IPS-15b (cell line): Measurements from ENCODE around the gene ZNF835.
"Not testable (repeated sequence)": the region's sequence is repeated elsewhere in the genome, so short reads cannot be mapped to it uniquely, and the experiment has no call there.

Source experiments
- H3K27me3 ChIP-seq: one replicate; pipeline ENCODE4 v1.6.1; 2013; ENCODE audit warnings: low read length; ENCODE audit not compliant: control insufficient read depth, insufficient read depth
- H3K36me3 ChIP-seq: one replicate; pipeline ENCODE4 v1.6.1; 2013; ENCODE audit warnings: low read length; ENCODE audit not compliant: control insufficient read depth, insufficient read depth
- H3K4me1 ChIP-seq: one replicate; pipeline ENCODE4 v1.6.1; 2013; ENCODE audit warnings: mild to moderate bottlenecking, low read length; ENCODE audit not compliant: control insufficient read depth, insufficient read depth
- H3K4me3 ChIP-seq: one replicate; pipeline ENCODE4 v1.5.1; 2013; ENCODE audit warnings: low read depth, low read length
- H3K9ac ChIP-seq: one replicate; pipeline ENCODE4 v1.6.1; 2013; ENCODE audit warnings: low read depth, mild to moderate bottlenecking, low read length
- H3K9me3 ChIP-seq: one replicate; pipeline ENCODE4 v1.6.1; 2013; ENCODE audit warnings: mild to moderate bottlenecking, low read length; ENCODE audit not compliant: control insufficient read depth, insufficient read depth

The ZNF835 gene

GRCh38 chr19:56687031-56687430, 15.5 kb upstream of the ZNF835 start:
- no peak overlapping the region for H3K4me3 ChIP-seq
- H3K9me3 ChIP-seq = peaks cover 28% of the 10 kb centered on the region
- H3K27me3 ChIP-seq = no peaks in the 10 kb centered on the region
- no peaks in the 10 kb centered on the region for H3K36me3 ChIP-seq
- H3K4me1 ChIP-seq = no peaks in the 10 kb centered on the region
- H3K9ac ChIP-seq = no peak overlapping the region

GRCh38 chr19:56683116-56683515, 11.6 kb upstream of the ZNF835 start:
- no peak overlapping the region for H3K4me3 ChIP-seq
- H3K4me1 ChIP-seq = no peaks in the 10 kb centered on the region
- H3K36me3 ChIP-seq = peaks cover 3% of the 10 kb centered on the region
- no peak overlapping the region for H3K9ac ChIP-seq
- H3K27me3 ChIP-seq = no peaks in the 10 kb centered on the region
- H3K9me3 ChIP-seq = peaks cover 19% of the 10 kb centered on the region

- Histone ChIP-seq H3K4me1 (no peaks in the 10 kb centered on the region), H3K4me3 (no peak overlapping the region), H3K36me3 (peaks cover 3% of the 10 kb centered on the region), H3K9me3 (peaks cover 17% of the 10 kb centered on the region), H3K9ac (no peak overlapping the region), H3K27me3 (no peaks in the 10 kb centered on the region)
Measured at GRCh38 chr19:56681702-56682101, 10.1 kb upstream of the ZNF835 start.

- Histone ChIP-seq H3K9me3 (peaks cover 27% of the 10 kb centered on the region), H3K4me3 (no peak overlapping the region), H3K36me3 (peaks cover 3% of the 10 kb centered on the region), H3K27me3 (no peaks in the 10 kb centered on the region), H3K4me1 (no peaks in the 10 kb centered on the region), H3K9ac (no peak overlapping the region)
Measured at GRCh38 chr19:56678205-56678604, 6.6 kb upstream of the ZNF835 start.

- not testable (repeated sequence) for H3K27me3 ChIP-seq, H3K4me1 ChIP-seq, H3K36me3 ChIP-seq, H3K4me3 ChIP-seq, H3K9ac ChIP-seq
- peaks cover 39% of the 10 kb centered on the region for H3K9me3 ChIP-seq
Measured at GRCh38 chr19:56672610-56673009, 1.1 kb upstream of the ZNF835 start.

- no peaks in the 10 kb centered on the region for H3K36me3 ChIP-seq
- no peak overlapping the region for H3K4me3 ChIP-seq
- peaks cover 47% of the 10 kb centered on the region for H3K9me3 ChIP-seq
- H3K4me1 ChIP-seq = no peaks in the 10 kb centered on the region
- no peaks in the 10 kb centered on the region for H3K27me3 ChIP-seq
- H3K9ac ChIP-seq = no peak overlapping the region
Measured at GRCh38 chr19:56670961-56671612, 470 bp downstream of the ZNF835 start.

- no peak overlapping the region for H3K9ac ChIP-seq
- no peaks in the 10 kb centered on the region for H3K36me3 ChIP-seq
- H3K4me3 ChIP-seq = no peak overlapping the region
- no peaks in the 10 kb centered on the region for H3K4me1 ChIP-seq
- H3K27me3 ChIP-seq = no peaks in the 10 kb centered on the region
- H3K9me3 ChIP-seq = peaks cover 44% of the 10 kb centered on the region
Measured at GRCh38 chr19:56670401-56670960, 1.1 kb downstream of the ZNF835 start.

- Histone ChIP-seq H3K36me3 (no peaks in the 10 kb centered on the region), H3K4me1 (no peaks in the 10 kb centered on the region), H3K27me3 (no peaks in the 10 kb centered on the region), H3K9me3 (peaks cover 27% of the 10 kb centered on the region), H3K4me3 (no peak overlapping the region), H3K9ac (no peak overlapping the region)
Measured at GRCh38 chr19:56668676-56669075, 2.9 kb downstream of the ZNF835 start.

- H3K36me3 ChIP-seq = no peaks in the 10 kb centered on the region
- H3K9ac ChIP-seq = no peak overlapping the region
- no peaks in the 10 kb centered on the region for H3K4me1 ChIP-seq
- H3K27me3 ChIP-seq = no peaks in the 10 kb centered on the region
- H3K9me3 ChIP-seq = peaks cover 26% of the 10 kb centered on the region
- H3K4me3 ChIP-seq = no peak overlapping the region
Measured at GRCh38 chr19:56667311-56667870, 4.2 kb downstream of the ZNF835 start.

- no peak overlapping the region for H3K9ac ChIP-seq
- H3K9me3 ChIP-seq = peaks cover 24% of the 10 kb centered on the region
- H3K27me3 ChIP-seq = no peaks in the 10 kb centered on the region
- H3K4me1 ChIP-seq = no peaks in the 10 kb centered on the region
- H3K4me3 ChIP-seq = no peak overlapping the region
- H3K36me3 ChIP-seq = no peaks in the 10 kb centered on the region
Measured at GRCh38 chr19:56664511-56664910, 7.0 kb downstream of the ZNF835 start.

GRCh38 chr19:56663931-56664500, 7.5 kb downstream of the ZNF835 start:
- H3K4me1 ChIP-seq = no peaks in the 10 kb centered on the region
- H3K9ac ChIP-seq = no peak overlapping the region
- no peaks in the 10 kb centered on the region for H3K27me3 ChIP-seq
- no peak overlapping the region for H3K4me3 ChIP-seq
- H3K9me3 ChIP-seq = peaks cover 26% of the 10 kb centered on the region
- no peaks in the 10 kb centered on the region for H3K36me3 ChIP-seq

GRCh38 chr19:56661248-56661647, 10.3 kb downstream of the ZNF835 start:
- Histone ChIP-seq H3K36me3 (no peaks in the 10 kb centered on the region), H3K9me3 (peaks cover 13% of the 10 kb centered on the region), H3K4me1 (no peaks in the 10 kb centered on the region), H3K27me3 (no peaks in the 10 kb centered on the region), H3K9ac (no peak overlapping the region), H3K4me3 (no peak overlapping the region)
